Right forelimb (tissue), 1 donor: ENCODE results near the gene MAS1L.
"Not testable (repeated sequence)": the region's sequence is repeated elsewhere in the genome, so short reads cannot be mapped to it uniquely, and the experiment has no call there.

ENCODE experiments used
- DNase-seq: peaks from one replicate; pipeline ENCODE4 v3.0.0-alpha.2; 2018

MAS1L gene

GRCh38 chr6:29477923-29478450 lies 9.8 kb downstream of the MAS1L start:
- DNase-seq, result no peak

DNA sequence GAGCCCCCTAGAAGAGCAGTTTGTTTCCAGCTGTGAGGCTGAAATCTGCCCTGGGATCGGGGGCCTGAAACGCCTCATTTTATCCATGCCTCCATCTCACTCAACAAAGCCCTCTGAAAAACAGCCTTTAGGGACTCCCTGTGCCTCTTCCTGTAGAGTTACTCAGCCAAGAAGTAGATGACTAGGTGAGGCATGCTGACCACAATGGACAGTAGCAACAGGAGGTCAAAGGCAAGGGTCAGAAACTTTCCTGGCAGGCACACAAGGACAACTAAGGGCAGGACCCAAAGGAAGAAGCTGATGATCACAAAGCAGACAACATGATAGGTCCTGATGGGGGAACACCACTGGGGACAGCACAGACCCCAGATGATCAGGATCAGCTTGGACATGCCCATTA lies 12.8 kb downstream of the MAS1L start:
- no peak for DNase-seq

DNA sequence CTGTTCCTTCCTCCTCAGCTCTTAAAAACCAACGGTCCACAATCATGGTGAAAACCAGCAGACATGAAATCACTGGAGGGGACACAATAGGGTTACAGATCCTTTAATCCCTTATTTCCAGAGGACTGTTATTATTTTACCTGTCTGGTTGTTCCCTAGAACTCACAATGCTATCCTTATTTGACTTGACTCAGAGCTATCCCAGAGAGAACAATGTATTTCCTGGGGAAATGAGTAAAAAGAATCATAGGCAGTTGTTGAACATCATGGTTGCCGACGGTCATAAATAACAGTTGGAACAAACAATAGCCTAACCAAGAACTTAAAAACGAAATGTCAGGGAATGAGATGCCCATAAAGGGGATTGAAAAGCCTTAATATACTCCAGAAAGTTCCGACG lies 21.5 kb downstream of the MAS1L start:
- no peak for DNase-seq

- DNase-seq, result no peak
Measured at GRCh38 chr6:29465801-29466200, 22.0 kb downstream of the MAS1L start.

DNA sequence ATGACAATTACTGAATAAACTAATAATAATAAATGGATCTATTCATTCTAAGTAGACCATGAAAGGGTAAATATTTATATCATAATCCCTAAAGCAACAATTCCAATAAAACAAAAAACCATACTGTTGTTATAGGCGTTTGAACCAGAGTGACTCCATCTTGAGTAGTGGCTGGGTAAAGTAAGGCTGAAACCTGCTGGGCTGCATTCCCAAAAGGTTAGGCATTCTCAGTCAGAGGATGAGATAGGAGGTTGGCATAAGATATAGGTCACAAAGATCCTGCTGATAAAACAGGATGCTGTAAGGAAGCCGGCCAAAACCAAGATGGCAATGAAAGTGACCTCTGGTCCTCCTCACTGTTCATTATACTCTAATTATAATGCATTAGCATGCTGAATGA lies 22.5 kb downstream of the MAS1L start:
- no peak for DNase-seq

- DNase-seq, result no peak
Measured at GRCh38 chr6:29462022-29462421, 25.7 kb downstream of the MAS1L start.

DNA sequence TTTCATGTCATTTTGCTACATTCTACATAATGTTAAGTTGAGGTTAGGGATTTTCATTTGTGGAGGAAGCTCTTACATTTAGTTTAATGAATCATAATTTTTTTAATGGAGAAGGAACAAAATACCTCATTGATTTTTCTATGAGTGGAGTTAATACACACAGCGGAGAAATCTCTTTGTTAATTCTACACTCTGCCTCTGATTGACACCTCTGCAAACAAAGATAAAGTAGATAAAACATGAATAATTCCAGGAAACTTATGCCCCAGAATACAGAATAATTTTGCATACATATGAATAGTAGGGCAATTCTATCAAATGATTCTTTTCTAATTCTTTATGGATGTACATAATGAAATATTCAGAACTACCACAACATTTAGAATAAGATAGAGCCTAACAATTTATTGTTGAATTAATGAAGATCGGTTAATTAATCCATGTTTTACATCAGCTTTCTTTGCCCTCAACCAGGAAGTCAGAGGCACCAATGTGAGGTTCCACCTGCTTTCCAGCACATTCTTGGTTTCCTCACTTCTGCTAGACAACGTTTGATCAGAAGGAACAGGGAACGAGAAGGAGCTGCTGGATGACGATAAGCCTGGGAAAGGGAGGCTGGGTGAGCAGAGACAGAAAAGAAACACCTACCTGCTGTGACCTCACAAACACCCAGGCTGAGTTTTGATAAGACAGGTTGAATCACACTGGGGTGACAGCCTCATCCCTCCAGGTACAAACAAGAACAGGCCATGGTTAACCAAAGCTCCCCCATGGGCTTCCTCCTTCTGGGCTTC lies 26.5 kb downstream of the MAS1L start:
- DNase-seq, result no peak

DNA sequence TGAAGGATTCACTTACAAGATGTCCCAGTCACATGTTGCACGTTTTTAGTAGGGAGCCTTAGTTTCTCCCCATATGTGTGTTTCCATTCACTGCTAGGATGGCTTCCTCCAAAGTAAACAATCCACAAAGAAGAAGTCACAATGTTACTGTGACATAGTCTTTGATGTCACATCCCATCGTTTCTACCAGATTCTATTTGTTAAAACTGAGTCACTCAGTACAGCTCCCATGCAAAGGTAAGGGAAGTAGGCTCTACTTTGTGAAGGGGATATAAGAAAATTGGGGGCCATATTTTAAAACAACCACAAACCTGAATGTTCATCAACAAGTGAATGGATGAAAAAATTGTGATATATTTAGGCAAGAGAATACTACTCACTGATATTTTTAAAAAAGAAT lies 30.8 kb downstream of the MAS1L start, which contains the start of the genes OR11A1 and OR2H1:
OR11A1 (minus strand) TSS at position 101 of the 400 bp plus-strand sequence. CDS start 29,430 bp downstream, outside the sequence.
OR2H1 (plus strand) TSS at position 185 of the 400 bp plus-strand sequence. CDS start 4,615 bp downstream, outside the sequence.
- DNase-seq, result no peak

DNA sequence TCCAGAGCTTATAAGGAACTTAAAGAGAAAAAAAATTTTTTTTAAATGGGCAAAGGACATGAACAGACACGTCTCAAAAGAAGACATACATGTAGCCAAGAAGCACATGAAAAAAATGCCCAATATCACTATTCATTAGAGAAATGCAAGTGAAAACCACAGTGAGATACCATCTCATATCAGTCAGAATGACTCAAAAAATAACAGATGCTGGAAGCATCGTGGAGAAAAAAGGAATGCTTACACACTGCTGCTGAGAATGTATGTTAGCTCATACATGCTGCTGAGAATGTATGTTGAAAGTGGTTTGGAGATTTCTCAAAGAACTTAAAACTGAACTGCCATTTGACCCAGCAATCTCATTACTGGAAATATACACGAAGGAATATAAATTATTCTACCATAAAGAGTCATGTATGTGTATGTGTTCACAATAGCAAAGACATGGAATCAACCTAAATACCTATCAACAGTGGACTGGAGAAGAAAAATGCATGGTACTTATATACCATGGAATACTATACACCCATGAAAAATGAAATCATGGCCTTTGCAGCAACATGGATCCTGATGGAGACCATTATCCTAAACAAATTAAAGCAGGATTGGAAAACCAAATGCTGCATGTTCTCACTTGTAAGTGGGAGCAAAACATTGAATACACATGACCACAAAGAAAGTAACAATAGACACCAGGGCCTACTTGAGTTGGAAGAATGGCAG lies 36.1 kb downstream of the MAS1L start:
- DNase-seq, result no peak

GRCh38 chr6:29447670-29448069 lies 40.1 kb downstream of the MAS1L start:
- DNase-seq, result no peak

GRCh38 chr6:29444031-29444430 lies 43.7 kb downstream of the MAS1L start:
- not testable (repeated sequence) for DNase-seq

GRCh38 chr6:29442719-29443118 lies 45.0 kb downstream of the MAS1L start:
- DNase-seq, result no peak

DNA sequence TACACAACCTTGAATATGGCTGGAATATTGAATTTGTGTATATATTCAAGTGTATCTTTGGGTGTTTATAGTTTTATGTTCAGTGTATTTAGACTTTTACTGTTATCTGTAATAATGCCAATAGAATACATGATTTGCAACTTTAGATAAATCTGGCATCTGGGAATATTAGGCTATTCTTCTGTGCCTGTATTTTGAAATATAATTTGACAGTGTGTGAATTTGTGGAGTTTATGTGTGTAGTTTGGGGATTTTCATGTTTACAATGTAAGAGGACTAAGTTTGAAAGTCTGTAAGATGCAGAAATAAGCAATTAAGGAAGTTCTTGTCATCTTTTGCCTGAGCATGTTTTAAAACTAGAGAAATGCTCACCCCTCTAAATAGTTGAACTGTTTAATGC lies 48.8 kb downstream of the MAS1L start, which contains the start of gene OR10C1:
OR10C1 (plus strand) TSS at position 301 of the 400 bp plus-strand sequence. CDS start 710 bp downstream, outside the sequence.
- no peak for DNase-seq

DNA sequence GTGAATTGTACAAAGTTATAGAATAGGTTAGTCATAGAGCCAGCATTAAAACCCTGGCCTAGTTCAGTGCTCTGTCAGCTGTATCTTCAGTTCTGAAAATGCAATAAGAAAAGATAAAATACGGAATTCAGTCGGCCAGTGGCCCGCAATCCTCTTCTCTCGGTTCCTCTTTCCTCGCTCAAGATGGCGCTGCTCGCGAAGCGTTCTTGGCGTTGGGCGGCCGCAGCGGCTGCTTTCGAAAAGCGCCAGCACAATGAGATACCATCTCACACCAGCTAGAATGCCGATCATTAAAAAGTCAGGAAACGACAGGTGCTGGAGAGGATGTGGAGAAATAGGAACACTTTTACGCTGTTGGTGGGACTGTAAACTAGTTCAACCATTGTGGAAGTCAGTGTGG lies 51.0 kb downstream of the MAS1L start:
- not testable (repeated sequence) for DNase-seq
